ENCODE data around the gene NECAP2. TPM values are rescaled to one million over a fixed set of nuclear protein-coding genes. Genes with fewer than 3 reads are reported as not detected.

Gene NECAP2
- total RNA-seq, 1 experiment from 2014 or later, result 29.8 TPM

DNA sequence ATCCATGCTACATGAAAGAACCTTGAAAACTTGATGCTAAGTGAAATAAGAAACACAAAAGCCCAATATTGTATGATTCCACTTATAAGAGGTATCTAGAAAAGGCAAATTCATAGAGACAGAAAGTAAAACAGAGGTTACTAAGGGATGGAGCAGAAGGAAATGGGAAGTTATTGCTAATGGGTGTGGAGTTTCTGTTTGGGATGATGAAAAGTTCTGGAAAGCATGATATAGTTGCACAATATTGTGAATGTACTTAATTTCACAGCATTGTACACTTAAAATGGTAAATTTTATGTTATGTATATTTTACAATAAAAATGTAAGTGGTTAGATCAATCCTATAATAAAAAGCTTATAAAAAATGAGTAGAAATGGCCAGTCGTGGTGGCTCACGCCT lies 1.6 kb upstream of the NECAP2 start (continued):
- TF ChIP-seq NFATC4 (CRISPR knock-in tag; IDR thresholded peaks at IDR 0.05) (no peak), JAZF1 (CRISPR knock-in tag; IDR thresholded peaks at IDR 0.05) (no peak), IRF1 (CRISPR knock-in tag; IDR thresholded peaks at IDR 0.05) (no peak), TCF7 (CRISPR knock-in tag; IDR thresholded peaks at IDR 0.05; ENCODE audit: low read depth) (no peak), SMAD3 (CRISPR knock-in tag; IDR thresholded peaks at IDR 0.05; ENCODE audit: borderline replicate concordance) (no peak)
- TF ChIP-seq, protein P1, sequence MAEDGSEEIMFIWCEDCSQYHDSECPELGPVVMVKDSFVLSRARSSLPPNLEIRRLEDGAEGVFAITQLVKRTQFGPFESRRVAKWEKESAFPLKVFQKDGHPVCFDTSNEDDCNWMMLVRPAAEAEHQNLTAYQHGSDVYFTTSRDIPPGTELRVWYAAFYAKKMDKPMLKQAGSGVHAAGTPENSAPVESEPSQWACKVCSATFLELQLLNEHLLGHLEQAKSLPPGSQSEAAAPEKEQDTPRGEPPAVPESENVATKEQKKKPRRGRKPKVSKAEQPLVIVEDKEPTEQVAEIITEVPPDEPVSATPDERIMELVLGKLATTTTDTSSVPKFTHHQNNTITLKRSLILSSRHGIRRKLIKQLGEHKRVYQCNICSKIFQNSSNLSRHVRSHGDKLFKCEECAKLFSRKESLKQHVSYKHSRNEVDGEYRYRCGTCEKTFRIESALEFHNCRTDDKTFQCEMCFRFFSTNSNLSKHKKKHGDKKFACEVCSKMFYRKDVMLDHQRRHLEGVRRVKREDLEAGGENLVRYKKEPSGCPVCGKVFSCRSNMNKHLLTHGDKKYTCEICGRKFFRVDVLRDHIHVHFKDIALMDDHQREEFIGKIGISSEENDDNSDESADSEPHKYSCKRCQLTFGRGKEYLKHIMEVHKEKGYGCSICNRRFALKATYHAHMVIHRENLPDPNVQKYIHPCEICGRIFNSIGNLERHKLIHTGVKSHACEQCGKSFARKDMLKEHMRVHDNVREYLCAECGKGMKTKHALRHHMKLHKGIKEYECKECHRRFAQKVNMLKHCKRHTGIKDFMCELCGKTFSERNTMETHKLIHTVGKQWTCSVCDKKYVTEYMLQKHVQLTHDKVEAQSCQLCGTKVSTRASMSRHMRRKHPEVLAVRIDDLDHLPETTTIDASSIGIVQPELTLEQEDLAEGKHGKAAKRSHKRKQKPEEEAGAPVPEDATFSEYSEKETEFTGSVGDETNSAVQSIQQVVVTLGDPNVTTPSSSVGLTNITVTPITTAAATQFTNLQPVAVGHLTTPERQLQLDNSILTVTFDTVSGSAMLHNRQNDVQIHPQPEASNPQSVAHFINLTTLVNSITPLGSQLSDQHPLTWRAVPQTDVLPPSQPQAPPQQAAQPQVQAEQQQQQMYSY (CRISPR knock-in tag; IDR thresholded peaks at IDR 0.05), result no peak

DNA sequence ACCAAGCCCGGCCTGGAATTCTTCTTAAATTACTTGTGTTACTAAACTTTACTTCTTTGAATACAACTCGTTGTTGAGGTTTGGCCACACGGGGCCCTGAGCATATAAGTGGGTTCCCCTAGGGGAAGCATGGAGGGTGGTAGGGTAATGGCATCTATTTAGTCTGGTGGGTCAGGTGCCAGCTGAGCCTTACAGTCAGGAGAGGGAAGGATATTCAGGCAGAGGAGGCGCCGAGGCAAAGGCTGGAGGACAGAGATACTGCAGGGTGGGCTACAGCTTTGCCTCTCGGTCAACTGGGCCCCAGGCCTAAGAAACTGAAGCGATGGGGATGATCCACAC lies 424 bp upstream of the NECAP2 start:
- DNase-seq (ENCODE audit: low spot score), result no peak
- Mint-ChIP-seq H3K36me3 (peaks cover 5% of the 10 kb centered on the region), H3K27ac (peak overlapping the region; percentile 69; the same call in 1 of the 2 replicates), H3K27me3 (ENCODE audit: low read depth) (peaks cover 12% of the 10 kb centered on the region; the same call in 1 of the 2 replicates), H3K9me3 (no peaks in the 10 kb centered on the region), H3K4me3 (peak overlapping the region; percentile 88), H3K4me1 (peaks cover 4% of the 10 kb centered on the region; the same call in 1 of the 2 replicates)
- POLR2A ChIA-PET, result interaction anchor here (0.6 to 1.4 kb wide), 3 partner anchors 14 to 132 kb away, joined by 3 to 6 read pairs (median 5); no protein-coding TSS in a partner anchor
- CTCF ChIA-PET, result interaction anchor here (0.6 to 2.0 kb wide), 28 partner anchors 8 to 367 kb away, joined by 3 to 10 read pairs (median 4); partner anchors contain the start of genes FAM131C and FBXO42
- TF ChIP-seq, protein P2, sequence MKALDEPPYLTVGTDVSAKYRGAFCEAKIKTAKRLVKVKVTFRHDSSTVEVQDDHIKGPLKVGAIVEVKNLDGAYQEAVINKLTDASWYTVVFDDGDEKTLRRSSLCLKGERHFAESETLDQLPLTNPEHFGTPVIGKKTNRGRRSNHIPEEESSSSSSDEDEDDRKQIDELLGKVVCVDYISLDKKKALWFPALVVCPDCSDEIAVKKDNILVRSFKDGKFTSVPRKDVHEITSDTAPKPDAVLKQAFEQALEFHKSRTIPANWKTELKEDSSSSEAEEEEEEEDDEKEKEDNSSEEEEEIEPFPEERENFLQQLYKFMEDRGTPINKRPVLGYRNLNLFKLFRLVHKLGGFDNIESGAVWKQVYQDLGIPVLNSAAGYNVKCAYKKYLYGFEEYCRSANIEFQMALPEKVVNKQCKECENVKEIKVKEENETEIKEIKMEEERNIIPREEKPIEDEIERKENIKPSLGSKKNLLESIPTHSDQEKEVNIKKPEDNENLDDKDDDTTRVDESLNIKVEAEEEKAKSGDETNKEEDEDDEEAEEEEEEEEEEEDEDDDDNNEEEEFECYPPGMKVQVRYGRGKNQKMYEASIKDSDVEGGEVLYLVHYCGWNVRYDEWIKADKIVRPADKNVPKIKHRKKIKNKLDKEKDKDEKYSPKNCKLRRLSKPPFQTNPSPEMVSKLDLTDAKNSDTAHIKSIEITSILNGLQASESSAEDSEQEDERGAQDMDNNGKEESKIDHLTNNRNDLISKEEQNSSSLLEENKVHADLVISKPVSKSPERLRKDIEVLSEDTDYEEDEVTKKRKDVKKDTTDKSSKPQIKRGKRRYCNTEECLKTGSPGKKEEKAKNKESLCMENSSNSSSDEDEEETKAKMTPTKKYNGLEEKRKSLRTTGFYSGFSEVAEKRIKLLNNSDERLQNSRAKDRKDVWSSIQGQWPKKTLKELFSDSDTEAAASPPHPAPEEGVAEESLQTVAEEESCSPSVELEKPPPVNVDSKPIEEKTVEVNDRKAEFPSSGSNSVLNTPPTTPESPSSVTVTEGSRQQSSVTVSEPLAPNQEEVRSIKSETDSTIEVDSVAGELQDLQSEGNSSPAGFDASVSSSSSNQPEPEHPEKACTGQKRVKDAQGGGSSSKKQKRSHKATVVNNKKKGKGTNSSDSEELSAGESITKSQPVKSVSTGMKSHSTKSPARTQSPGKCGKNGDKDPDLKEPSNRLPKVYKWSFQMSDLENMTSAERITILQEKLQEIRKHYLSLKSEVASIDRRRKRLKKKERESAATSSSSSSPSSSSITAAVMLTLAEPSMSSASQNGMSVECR (CRISPR knock-in tag; IDR thresholded peaks at IDR 0.05; ENCODE audit: borderline replicate concordance), result no peak
- TF ChIP-seq ZNF416 (CRISPR knock-in tag; IDR thresholded peaks at IDR 0.05) (0 out of 2 replicates have a peak, but pooled peaks have one; percentile 13), ZNF423 (CRISPR knock-in tag; IDR thresholded peaks at IDR 0.05) (no peak), SOX15 (CRISPR knock-in tag; IDR thresholded peaks at IDR 0.05) (no peak)
- TF ChIP-seq, protein P3, sequence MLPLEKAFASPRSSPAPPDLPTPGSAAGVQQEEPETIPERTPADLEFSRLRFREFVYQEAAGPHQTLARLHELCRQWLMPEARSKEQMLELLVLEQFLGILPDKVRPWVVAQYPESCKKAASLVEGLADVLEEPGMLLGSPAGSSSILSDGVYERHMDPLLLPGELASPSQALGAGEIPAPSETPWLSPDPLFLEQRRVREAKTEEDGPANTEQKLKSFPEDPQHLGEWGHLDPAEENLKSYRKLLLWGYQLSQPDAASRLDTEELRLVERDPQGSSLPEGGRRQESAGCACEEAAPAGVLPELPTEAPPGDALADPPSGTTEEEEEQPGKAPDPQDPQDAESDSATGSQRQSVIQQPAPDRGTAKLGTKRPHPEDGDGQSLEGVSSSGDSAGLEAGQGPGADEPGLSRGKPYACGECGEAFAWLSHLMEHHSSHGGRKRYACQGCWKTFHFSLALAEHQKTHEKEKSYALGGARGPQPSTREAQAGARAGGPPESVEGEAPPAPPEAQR (CRISPR knock-in tag; IDR thresholded peaks at IDR 0.05), result no peak
- ATAC-seq, result peak; percentile 66

GRCh38 chr1:16441282-16441665 lies 750 bp downstream of the NECAP2 start:
- H3K4me3 Mint-ChIP-seq, result peak overlapping the region; percentile 88
- ChIA-PET CTCF (interaction anchor here (0.8 to 2.0 kb wide), 11 partner anchors 9 to 359 kb away, joined by 3 to 10 read pairs (median 5); no protein-coding TSS in a partner anchor), POLR2A (interaction anchor here (1.3 kb wide), 1 partner anchor 50 kb away, joined by 3 read pairs; no protein-coding TSS in a partner anchor)
- H3K36me3 Mint-ChIP-seq, result peaks cover 5% of the 10 kb centered on the region
- H3K27me3 Mint-ChIP-seq (ENCODE audit: low read depth), result peaks cover 9% of the 10 kb centered on the region; the same call in 1 of the 2 replicates
- peak overlapping the region; percentile 78 for H3K27ac Mint-ChIP-seq
- DNase-seq (ENCODE audit: low spot score) (no peak), ATAC-seq (no peak)
- H3K4me1 Mint-ChIP-seq, result peaks cover 4% of the 10 kb centered on the region; the same call in 1 of the 2 replicates
- H3K9me3 Mint-ChIP-seq, result no peaks in the 10 kb centered on the region
- no peak for TF ChIP-seq IRF1 (CRISPR knock-in tag; IDR thresholded peaks at IDR 0.05)
- no peak for TF ChIP-seq CTCF (IDR thresholded peaks at IDR 0.05)
- TF ChIP-seq, protein P4, sequence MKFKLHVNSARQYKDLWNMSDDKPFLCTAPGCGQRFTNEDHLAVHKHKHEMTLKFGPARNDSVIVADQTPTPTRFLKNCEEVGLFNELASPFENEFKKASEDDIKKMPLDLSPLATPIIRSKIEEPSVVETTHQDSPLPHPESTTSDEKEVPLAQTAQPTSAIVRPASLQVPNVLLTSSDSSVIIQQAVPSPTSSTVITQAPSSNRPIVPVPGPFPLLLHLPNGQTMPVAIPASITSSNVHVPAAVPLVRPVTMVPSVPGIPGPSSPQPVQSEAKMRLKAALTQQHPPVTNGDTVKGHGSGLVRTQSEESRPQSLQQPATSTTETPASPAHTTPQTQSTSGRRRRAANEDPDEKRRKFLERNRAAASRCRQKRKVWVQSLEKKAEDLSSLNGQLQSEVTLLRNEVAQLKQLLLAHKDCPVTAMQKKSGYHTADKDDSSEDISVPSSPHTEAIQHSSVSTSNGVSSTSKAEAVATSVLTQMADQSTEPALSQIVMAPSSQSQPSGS (CRISPR knock-in tag; IDR thresholded peaks at IDR 0.05; ENCODE audit: borderline replicate concordance, low read depth), result no peak
- TF ChIP-seq ZNF138 (CRISPR knock-in tag; conservative IDR thresholded peaks at IDR 0.05), result no peak

Data from WTC11 (cell line).